Transverse colon (tissue), 3 donors: ENCODE results near the gene ZNF778.

Source experiments
- CTCF ChIP-seq, 5 experiments: fragments of 200-600 bp in 3 of 5; fragments of 450-650 bp in 2 of 5; sonication (generic) in 3 of 5; IDR thresholded peaks; 1 replicate in 2 of 5; 2 replicates in 3 of 5; pipeline ENCODE4 v1.5.1; 2016 to 2017; ENCODE audit warnings: antibody characterized with exemption in 5 of 5, inconsistent platforms in 3 of 5, mild to moderate bottlenecking in 2 of 5, moderate library complexity in 1 of 5
- POLR2A ChIP-seq: fragments of 450-650 bp; IDR thresholded peaks from one replicate; pipeline ENCODE4 v1.6.1; 2016; ENCODE audit warnings: antibody characterized with exemption, mild to moderate bottlenecking, moderate library complexity

GRCh38 chr16:89268585-89268984 is 51.1 kb downstream of the ZNF778 start:
- TF ChIP-seq CTCF (IDR thresholded peaks at IDR 0.05) (no peak), POLR2A (no peak)
